Glutamatergic neuron (in vitro differentiated cells): ENCODE results near the gene MPG. TPM values are rescaled to one million over a fixed set of nuclear protein-coding genes. Genes with fewer than 3 reads are reported as not detected.
"Not testable (repeated sequence)": the region's sequence is repeated elsewhere in the genome, so short reads cannot be mapped to it uniquely, and the experiment has no call there.

Source experiments
- DNase-seq: peaks from one replicate; pipeline ENCODE4 v3.0.0; 2022
- H3K27ac Mint-ChIP-seq: one replicate; pipeline ENCODE4 v1.8.0; 2020; ENCODE audit warnings: mild to moderate bottlenecking, mixed read lengths, inconsistent platforms; ENCODE audit not compliant: unreplicated experiment
- H3K27me3 Mint-ChIP-seq: one replicate; pipeline ENCODE4 v1.8.0; 2020; ENCODE audit warnings: mild to moderate bottlenecking, moderate library complexity, mixed read lengths, inconsistent platforms; ENCODE audit not compliant: unreplicated experiment
- H3K36me3 Mint-ChIP-seq: one replicate; pipeline ENCODE4 v1.8.0; 2020; ENCODE audit warnings: mild to moderate bottlenecking, mixed read lengths, inconsistent platforms; ENCODE audit not compliant: unreplicated experiment
- H3K4me1 Mint-ChIP-seq: one replicate; pipeline ENCODE4 v1.8.0; 2020; ENCODE audit warnings: mild to moderate bottlenecking, low read depth, mixed read lengths, inconsistent platforms; ENCODE audit not compliant: unreplicated experiment
- H3K4me3 Mint-ChIP-seq: one replicate; pipeline ENCODE4 v1.8.0; 2020; ENCODE audit warnings: mild to moderate bottlenecking, mixed read lengths, inconsistent platforms; ENCODE audit not compliant: unreplicated experiment
- H3K9me3 Mint-ChIP-seq: one replicate; pipeline ENCODE4 v1.8.0; 2020; ENCODE audit warnings: mild to moderate bottlenecking, moderate library complexity, mixed read lengths, inconsistent platforms; ENCODE audit not compliant: unreplicated experiment
- total RNA-seq: library from RNA; stranded (reverse); fragmentation: NEBNext Ultra II Directional; extraction: Animal tissue kit (Norgen Biotek cat#: 25700); gene quantifications from one replicate; pipeline ENCODE4 v1.2.1, GENCODE V29; 2021; ENCODE audit not compliant: unreplicated experiment
- TF ChIP-seq, protein P1 (sequence below): fragments of 200-600 bp; sonication (generic); IDR thresholded peaks from one replicate; pipeline ENCODE4 v1.5.0; 2021; ENCODE audit not compliant: partially characterized antibody, unreplicated experiment

The MPG gene
- total RNA-seq, 1 donor from 2014 or later = 24.7 TPM

- TF ChIP-seq, protein P1, sequence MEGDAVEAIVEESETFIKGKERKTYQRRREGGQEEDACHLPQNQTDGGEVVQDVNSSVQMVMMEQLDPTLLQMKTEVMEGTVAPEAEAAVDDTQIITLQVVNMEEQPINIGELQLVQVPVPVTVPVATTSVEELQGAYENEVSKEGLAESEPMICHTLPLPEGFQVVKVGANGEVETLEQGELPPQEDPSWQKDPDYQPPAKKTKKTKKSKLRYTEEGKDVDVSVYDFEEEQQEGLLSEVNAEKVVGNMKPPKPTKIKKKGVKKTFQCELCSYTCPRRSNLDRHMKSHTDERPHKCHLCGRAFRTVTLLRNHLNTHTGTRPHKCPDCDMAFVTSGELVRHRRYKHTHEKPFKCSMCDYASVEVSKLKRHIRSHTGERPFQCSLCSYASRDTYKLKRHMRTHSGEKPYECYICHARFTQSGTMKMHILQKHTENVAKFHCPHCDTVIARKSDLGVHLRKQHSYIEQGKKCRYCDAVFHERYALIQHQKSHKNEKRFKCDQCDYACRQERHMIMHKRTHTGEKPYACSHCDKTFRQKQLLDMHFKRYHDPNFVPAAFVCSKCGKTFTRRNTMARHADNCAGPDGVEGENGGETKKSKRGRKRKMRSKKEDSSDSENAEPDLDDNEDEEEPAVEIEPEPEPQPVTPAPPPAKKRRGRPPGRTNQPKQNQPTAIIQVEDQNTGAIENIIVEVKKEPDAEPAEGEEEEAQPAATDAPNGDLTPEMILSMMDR = no peak
- H3K27ac Mint-ChIP-seq = no peak overlapping the region
- peaks cover 1% of the 10 kb centered on the region for H3K4me1 Mint-ChIP-seq
- no peak for DNase-seq
- peaks cover 5% of the 10 kb centered on the region for H3K36me3 Mint-ChIP-seq
- no peak overlapping the region for H3K4me3 Mint-ChIP-seq
- peaks cover 7% of the 10 kb centered on the region for H3K9me3 Mint-ChIP-seq
- peaks cover 1% of the 10 kb centered on the region for H3K27me3 Mint-ChIP-seq
These were observed 33.4 kb upstream of the MPG start for GRCh38 chr16:44655-45054.

DNA sequence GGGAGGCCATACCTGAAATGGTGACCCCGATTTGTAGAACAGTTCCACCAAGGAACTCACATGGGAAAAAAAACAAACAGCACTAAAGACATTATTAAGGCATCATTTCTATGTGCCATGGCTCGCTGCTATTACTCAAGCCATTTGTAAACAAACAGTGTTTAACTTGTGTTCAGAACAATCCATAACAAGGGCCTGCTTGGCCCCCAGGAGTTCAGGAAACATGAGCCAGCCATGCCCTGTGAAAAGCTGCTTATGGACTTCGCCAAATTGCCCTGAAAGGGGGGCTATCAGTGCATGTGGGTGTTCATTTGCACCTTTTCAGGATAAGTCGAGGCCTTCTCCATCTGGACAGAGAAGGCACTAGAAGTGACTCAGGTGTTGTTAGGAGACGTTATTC is 32.6 kb upstream of the MPG start:
- Mint-ChIP-seq H3K4me3 (no peak overlapping the region), H3K9me3 (peaks cover 7% of the 10 kb centered on the region), H3K36me3 (peaks cover 5% of the 10 kb centered on the region), H3K27me3 (peaks cover 1% of the 10 kb centered on the region), H3K27ac (no peak overlapping the region), H3K4me1 (peaks cover 1% of the 10 kb centered on the region)
- TF ChIP-seq, protein P1 = no peak
- DNase-seq = no peak

- H3K4me1 Mint-ChIP-seq, H3K36me3 Mint-ChIP-seq, H3K27ac Mint-ChIP-seq, H3K27me3 Mint-ChIP-seq, H3K9me3 Mint-ChIP-seq, DNase-seq, H3K4me3 Mint-ChIP-seq: not testable (repeated sequence)
These were observed 31.5 kb upstream of the MPG start for GRCh38 chr16:46510-46909.

GRCh38 chr16:47234-47633 is 30.8 kb upstream of the MPG start:
- peaks cover 1% of the 10 kb centered on the region for H3K27me3 Mint-ChIP-seq
- H3K9me3 Mint-ChIP-seq = peaks cover 2% of the 10 kb centered on the region
- H3K36me3 Mint-ChIP-seq = no peaks in the 10 kb centered on the region
- no peak overlapping the region for H3K27ac Mint-ChIP-seq
- H3K4me1 Mint-ChIP-seq = peaks cover 1% of the 10 kb centered on the region
- no peak overlapping the region for H3K4me3 Mint-ChIP-seq
- TF ChIP-seq, protein P1 = no peak
- no peak for DNase-seq

- H3K27me3 Mint-ChIP-seq = peaks cover 6% of the 10 kb centered on the region
- no peak overlapping the region for H3K4me3 Mint-ChIP-seq
- DNase-seq = no peak
- H3K36me3 Mint-ChIP-seq = no peaks in the 10 kb centered on the region
- peaks cover 2% of the 10 kb centered on the region for H3K9me3 Mint-ChIP-seq
- peaks cover 5% of the 10 kb centered on the region for H3K4me1 Mint-ChIP-seq
- TF ChIP-seq, protein P1 = no peak
- no peak overlapping the region for H3K27ac Mint-ChIP-seq
These were observed 27.0 kb upstream of the MPG start for GRCh38 chr16:50769-51591.
